Activated T-helper 1 cell treated with Interleukin-2 at 50 U/mL for 16 hours (primary cell): ENCODE results near the gene PSMB7.

Experiments used
- DNase-seq: peaks from one replicate; pipeline ENCODE4 v3.0.0-alpha.2; 2020; ENCODE audit warnings: low read depth

The PSMB7 gene

GRCh38 chr9:124327491-124327890 is 87.8 kb downstream of the PSMB7 start:
- no peak for DNase-seq

DNA sequence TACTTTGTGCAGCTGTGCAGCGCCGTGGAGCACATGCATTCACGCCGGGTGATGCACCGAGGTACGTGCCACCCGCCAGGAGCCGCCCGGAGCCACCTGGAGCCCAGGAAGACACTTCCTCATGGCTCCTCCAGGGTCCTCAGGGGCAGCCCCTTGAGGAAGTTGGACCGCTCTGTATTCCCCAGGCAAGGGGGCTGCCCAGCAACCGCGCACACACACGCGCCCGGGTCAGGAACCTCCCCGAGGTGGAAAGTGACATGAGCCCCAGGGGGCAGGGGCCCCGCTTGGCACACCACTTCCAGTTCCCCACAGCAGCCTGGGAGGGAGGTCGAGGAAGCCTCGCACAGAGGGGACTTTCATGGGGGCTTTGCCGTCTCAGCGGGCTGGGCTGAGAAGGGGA is 88.9 kb downstream of the PSMB7 start:
- DNase-seq = no peak

DNA sequence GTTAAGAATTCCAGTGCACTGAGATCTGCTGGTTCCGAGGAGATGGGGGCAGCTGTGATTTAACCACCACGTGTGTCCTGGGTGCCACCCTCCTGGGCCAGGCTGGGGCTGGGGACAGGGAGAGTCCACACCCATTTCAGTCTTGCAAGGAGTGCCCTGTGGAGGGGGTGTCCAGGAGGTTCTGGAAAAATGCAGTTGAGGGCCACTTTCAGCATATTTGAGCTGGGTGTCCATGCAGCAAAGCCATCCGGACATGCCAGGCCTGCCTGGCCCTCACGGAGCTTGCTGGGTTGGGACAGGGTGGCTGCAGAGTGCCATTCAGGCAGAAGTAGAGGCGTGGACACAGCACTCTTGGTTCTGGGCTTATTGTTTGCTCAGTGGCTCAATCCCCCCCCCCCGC is 89.4 kb downstream of the PSMB7 start:
- no peak for DNase-seq

DNA sequence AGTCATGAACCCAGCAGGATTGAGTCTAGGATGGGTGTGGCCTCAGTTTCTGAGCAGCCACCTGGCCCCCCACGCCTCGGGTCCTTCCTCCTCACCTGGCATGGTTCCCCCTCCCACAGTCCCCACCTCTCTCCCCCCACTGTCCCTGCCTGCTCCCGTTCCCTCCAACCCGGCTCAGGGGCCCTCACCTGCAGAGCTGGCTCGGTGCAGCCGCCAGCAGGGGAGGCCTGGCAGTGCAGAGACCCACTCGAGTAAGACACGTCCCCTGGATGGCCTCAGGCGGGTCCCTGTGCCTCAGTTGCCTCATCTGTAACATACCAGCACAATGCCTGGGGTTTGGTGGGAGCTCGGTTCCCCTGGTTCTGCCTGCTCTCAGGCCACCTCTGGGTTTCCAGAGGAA is 91.3 kb downstream of the PSMB7 start:
- DNase-seq = no peak

- DNase-seq = no peak
These were observed 92.4 kb downstream of the PSMB7 start for GRCh38 chr9:124322618-124323432.

- DNase-seq = no peak
These were observed 93.3 kb downstream of the PSMB7 start for GRCh38 chr9:124321935-124322334.

- DNase-seq = no peak
These were observed 93.8 kb downstream of the PSMB7 start for GRCh38 chr9:124321416-124321815.

DNA sequence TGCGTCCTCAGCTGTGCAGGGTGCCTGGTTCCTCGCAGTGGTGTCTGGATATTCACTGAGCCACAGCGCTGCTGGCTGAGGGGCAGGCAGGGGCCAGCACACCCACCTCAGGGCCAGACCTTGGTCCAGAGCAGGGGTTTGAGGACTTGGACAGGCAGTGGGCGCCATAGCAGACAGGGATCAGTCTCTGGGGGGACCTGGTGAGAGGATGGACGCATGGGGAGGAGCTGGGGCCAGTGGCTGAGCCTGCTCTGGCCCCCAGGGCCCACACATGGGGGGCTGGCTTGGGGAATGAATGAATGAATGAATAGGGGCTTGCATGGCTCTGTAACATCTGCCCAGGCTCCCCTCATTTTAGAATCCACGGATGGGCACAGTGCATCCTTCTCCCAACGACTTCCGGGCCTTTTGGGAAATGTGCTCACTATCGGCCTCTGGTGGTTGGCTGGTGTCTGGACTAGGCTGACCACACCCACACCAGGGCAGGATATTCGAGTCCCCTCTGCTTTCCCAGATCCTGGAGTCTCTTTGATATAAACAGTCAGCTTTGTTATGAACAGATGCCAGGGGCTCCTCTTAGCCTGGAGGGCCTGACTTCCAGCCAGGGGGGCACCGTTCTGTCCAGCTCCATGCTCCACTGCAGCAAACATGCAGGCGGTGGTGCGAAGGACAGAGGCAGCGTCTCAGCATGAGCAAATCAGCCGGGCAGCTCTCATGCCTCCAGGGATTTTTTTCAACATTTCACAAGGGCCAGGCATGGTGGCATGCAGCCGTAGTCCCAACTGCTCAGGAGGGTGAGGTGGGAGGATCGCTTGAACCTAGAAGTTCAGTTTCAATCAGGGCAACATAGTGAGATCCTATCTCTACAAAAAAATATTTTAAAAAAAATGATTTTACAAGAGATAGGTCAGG is 94.9 kb downstream of the PSMB7 start:
- DNase-seq = no peak

DNA sequence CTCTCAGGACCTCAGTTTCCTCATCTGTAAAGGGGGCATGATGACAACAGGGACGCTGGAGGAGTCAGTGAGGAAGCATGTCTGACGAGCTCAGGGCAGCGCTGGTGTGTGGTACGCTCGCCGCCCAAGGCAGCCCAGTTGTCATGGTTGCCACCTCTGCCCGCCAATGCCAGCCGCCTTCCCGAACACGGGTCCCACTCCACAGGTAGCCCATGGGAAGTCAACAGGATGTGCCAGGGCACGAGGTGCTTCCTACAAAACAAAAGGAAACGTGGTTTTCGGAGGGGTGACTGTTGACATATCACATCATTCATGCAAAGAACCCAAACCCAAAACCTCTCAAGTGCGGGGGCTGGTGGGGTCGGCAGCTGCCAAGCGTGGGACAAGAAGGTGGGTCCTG is 99.4 kb downstream of the PSMB7 start:
- DNase-seq = no peak

DNA sequence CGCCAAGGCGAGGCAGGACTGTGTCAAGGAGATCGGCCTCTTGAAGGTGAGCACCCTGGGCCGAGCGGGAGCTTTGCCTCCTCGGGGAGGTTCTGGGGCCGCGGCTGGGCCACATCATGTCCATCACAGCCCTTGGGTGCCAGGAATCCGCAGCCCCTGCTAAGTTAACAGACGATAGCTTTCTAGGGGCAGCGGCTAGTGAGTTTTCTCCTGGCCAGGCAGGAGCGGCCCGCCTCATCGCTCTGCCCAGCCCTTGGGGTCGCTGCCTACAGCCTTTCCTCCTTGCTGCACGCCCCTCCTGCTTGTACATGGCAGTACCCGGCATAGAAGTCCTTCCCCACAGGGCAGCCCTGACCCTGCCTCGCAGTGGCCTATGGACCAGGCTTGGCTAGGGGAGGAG is 101.3 kb downstream of the PSMB7 start:
- DNase-seq = no peak

DNA sequence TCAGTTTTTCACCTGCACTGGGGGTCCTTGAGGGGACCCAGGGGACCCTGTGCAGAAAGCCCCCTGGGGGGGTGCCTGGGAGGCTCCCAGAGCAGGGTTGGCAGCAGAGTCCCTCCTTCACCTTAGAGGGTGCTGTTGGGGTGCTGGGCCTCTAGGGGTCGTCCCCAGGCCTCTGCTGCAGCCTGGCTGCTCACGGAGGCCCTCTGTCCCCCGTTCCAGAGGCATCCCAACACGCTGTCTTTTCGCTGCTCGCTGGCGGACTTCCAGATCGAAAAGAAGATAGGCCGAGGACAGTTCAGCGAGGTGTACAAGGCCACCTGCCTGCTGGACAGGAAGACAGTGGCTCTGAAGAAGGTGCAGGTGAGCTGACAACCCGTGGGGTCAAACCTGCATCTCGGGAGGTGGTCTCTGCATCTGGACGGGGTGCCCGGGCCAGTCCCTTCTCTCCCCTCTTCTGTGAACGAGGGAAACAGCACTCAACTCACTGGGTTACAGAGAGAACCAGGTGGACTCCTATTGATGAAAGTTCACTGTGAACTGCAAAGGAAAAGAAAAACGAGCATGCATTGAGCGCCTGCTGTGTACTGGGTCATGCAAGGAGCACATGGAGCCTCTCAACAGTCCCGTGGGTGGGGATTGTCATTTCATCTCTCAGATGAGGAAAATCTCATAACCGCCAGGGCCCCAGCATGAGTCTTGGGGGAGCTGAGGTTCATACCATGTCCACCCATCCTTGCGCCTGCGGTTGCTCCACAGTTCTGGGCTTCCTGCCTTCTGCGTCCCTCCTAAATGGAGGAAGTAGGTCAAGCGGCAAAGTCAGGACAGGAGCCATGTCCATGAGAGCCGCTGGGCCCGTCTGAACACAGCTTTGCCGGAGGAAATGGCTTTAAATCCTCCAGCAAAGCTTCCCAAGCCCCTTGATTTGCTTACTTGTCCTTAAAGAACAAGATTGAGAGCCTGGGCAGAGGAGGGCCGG is 102.7 kb downstream of the PSMB7 start:
- DNase-seq = no peak

DNA sequence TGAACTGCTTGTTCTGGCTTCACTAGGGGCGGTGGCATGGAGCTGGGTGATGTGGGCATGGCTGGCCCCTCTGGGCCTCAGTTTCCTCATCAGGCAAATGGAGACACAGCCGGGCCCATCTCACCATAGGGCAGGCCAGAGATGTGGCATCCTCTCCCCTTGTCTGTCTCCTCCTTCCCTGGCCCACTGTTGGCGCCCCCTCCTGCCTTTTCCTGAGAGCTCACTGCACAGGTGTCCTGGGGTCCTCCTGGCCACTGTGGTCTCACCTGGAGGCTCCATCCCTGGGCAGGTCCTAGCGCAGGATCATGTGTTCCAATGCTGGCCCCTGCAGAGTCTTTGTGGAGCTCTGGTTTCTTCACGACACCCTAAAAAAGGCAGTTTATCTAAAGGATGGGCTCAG is 104.0 kb downstream of the PSMB7 start:
- no peak for DNase-seq

- DNase-seq = no peak
These were observed 105.6 kb downstream of the PSMB7 start for GRCh38 chr9:124309667-124310084.

GRCh38 chr9:124308606-124309491 is 106.4 kb downstream of the PSMB7 start:
- no peak for DNase-seq

- no peak for DNase-seq
These were observed 107.7 kb downstream of the PSMB7 start for GRCh38 chr9:124307379-124308030.

- DNase-seq = no peak
These were observed 109.0 kb downstream of the PSMB7 start for GRCh38 chr9:124306098-124306735.

DNA sequence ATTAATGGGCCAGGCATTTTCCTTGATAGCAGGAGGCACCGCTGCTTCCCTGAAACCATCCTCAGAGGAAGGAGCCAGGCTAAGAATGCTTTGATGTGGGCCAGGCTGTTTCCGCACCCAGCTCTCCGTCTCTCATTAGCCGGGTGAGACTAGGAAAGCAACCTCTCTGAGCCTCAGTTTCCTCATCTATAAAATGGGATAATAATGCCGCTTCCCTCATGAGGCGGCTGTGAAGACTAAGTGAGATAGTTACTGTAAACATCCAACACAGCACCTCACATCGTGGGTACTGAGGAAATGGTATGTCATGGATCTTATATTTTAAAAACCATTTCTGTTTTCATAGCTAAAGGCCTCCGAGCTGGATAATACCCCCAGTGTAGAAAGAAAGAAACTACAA is 111.0 kb downstream of the PSMB7 start:
- DNase-seq = no peak

DNA sequence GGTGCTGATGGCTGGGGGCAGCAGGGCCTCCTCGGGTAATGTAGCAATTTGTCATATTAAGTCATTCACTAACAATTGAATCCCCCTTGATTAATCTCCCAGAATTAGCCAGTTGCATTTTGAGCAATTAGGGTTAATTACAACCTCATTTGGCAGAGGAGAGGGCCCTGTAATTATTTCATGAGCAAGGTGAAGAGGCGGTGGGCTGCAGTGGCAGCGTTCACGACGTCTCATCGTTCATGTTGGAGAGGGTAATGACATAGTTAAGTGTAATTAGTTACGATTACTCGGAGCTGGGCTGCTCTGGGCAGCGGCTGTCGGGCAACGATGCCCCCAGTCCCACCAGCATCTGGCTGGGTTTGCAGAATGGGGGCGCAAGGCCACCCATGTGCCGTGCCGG is 111.5 kb downstream of the PSMB7 start:
- no peak for DNase-seq
